Upper lobe of left lung (tissue), 6 donors: ENCODE results near the gene CENPU. TPM values are rescaled to one million over a fixed set of nuclear protein-coding genes. Genes with fewer than 3 reads are reported as not detected.

Experiments
- ATAC-seq, 2 donors: fragments of 200-7000 bp; cut with Tn5 transposase; one replicate each; pipeline ENCODE4 v1.9.1; 2022; ENCODE audit warnings: mild to moderate bottlenecking in 2 of 2, moderate library complexity in 2 of 2; ENCODE audit not compliant: low FRiP score in 2 of 2
- DNase-seq, 2 donors: peaks; one replicate each; pipeline ENCODE4 v3.0.0-alpha.2; 2019 to 2020
- H3K27ac ChIP-seq, 4 donors: fragments of 200-600 bp; sonication (generic); one replicate each; pipeline ENCODE4 v1.5.1; 2016 to 2019
- H3K27me3 ChIP-seq, 4 donors: fragments of 200-600 bp; sonication (generic); one replicate each; pipeline ENCODE4 v1.5.1; 2017 to 2019
- H3K36me3 ChIP-seq, 4 donors: fragments of 200-600 bp; sonication (generic); one replicate each; pipeline ENCODE4 v1.5.1; 2016 to 2019
- H3K4me1 ChIP-seq, 4 donors: fragments of 200-600 bp; sonication (generic); one replicate each; pipeline ENCODE4 v1.5.1; 2018 to 2019
- H3K4me3 ChIP-seq, 4 donors: fragments of 200-600 bp; sonication (generic); one replicate each; pipeline ENCODE4 v1.5.1; 2017 to 2019; ENCODE audit warnings: mild to moderate bottlenecking in 2 of 4, moderate library complexity in 1 of 4
- H3K9me3 ChIP-seq, 4 donors: fragments of 200-600 bp; sonication (generic); one replicate each; pipeline ENCODE4 v1.5.1; 2018 to 2019
- CTCF ChIP-seq, 6 experiments: fragments of 450-650 bp in 4 of 6; fragments of 200-600 bp in 2 of 6; sonication (generic) in 2 of 6; IDR thresholded peaks; one replicate each; pipeline ENCODE4 v1.5.1; 2016 to 2019; ENCODE audit warnings: antibody characterized with exemption in 6 of 6
- EP300 ChIP-seq, 4 donors: sonication (generic); formaldehyde crosslinking; IDR thresholded peaks; one replicate each; pipeline ENCODE4 v1.5.1; 2017; ENCODE audit warnings: antibody characterized with exemption in 4 of 4, control low read depth in 2 of 4
- POLR2A ChIP-seq, 4 donors: fragments of 450-650 bp; IDR thresholded peaks; one replicate each; pipeline ENCODE4 v1.5.1; 2016 to 2017; ENCODE audit warnings: antibody characterized with exemption in 4 of 4, mild to moderate bottlenecking in 2 of 4
- POLR2AphosphoS5 ChIP-seq, 2 donors: sonication (generic); formaldehyde crosslinking; IDR thresholded peaks; one replicate each; pipeline ENCODE4 v1.5.1; 2017; ENCODE audit warnings: antibody characterized with exemption in 2 of 2
- WGBS, 2 donors: methylation state at CpG; one replicate each; pipeline ENCODE4 v1.1.5; 2017 to 2018; 5-methylcytosine and 5-hydroxymethylcytosine counted together
- total RNA-seq, 6 donors: library from RNA; depleted of rRNA in 4 of 6; stranded (reverse); fragments of >200 nt in 4 of 6; gene quantifications; one replicate each; pipeline versions ENCODE4 v1.1.0 to v1.2.1, GENCODE V29; 2016 to 2021
- donor health status: DM: no; HTN: no; CAD: no; lungs with moderate emphysema.
- donor health status: DM: no; HTN: yes; CAD: no; lungs with severe emphysema.

Gene CENPU
- total RNA-seq, 6 donors from 2014 or later: 0.44 to 5.5 (median 3.5) TPM; not detected in 1

DNA sequence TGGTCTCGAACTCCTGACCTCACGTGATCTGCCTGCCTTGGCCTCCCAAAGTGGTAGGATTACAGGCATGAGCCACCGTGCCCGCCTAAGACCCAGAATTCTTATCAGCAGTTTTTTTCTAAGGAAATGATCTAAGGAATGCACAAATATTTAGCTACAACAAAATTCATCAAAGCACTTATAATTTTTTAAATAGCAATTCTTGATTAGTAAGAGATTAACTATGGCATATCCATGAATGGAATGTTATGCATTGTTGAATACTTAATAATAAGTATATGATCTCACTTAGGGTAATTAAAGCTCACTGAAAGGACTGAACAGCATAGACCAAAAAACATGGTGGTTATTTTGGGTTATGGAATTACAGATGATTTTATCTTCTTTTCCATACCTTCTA is 18.4 kb downstream of the CENPU start:
- Histone ChIP-seq H3K9me3 (no peaks in the 10 kb centered on the region), H3K4me3 (no peak overlapping the region), H3K27ac (no peak overlapping the region), H3K36me3 (no peaks in the 10 kb centered on the region), H3K4me1 (no peaks in the 10 kb centered on the region), H3K27me3 (no peaks in the 10 kb centered on the region)
- TF ChIP-seq POLR2A (IDR thresholded peaks at IDR 0.05): no peak
- no peak for TF ChIP-seq POLR2AphosphoS5 (IDR thresholded peaks at IDR 0.05)
- no peak for TF ChIP-seq CTCF (IDR thresholded peaks at IDR 0.05)
- TF ChIP-seq EP300 (IDR thresholded peaks at IDR 0.05): no peak
- no peak for ATAC-seq
- 77 to 88% methylated on average over 4 of the region's 4 CpGs for WGBS, 2 donors
- DNase-seq: no peak

DNA sequence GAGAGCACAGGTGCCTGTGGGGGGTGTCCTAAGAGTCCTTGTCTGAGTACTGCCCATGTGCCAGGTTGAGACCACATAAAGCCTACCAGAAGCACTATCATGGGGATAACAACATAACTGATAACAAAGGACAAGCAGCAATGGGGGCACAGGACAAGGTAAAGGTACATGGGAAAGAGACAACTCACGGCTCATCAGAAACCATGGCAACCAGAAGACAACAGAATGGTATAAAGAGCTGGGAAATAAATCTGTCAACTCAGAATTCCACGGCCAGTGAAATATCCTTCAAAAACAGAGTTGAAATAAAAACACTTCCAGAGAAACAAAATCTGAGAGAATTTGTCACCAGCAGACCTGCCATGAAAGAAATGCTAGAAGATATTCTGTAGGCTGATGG is 20.0 kb downstream of the CENPU start:
- no peak for ATAC-seq
- Histone ChIP-seq H3K27ac (no peak overlapping the region), H3K9me3 (no peaks in the 10 kb centered on the region), H3K4me3 (no peak overlapping the region), H3K27me3 (no peaks in the 10 kb centered on the region), H3K36me3 (no peaks in the 10 kb centered on the region), H3K4me1 (no peaks in the 10 kb centered on the region)
- no peak for DNase-seq
- WGBS, 2 donors: 67 to 96% methylated on average over 2 of the region's 2 CpGs
- no peak for TF ChIP-seq POLR2A (IDR thresholded peaks at IDR 0.05)
- TF ChIP-seq CTCF (IDR thresholded peaks at IDR 0.05): no peak
- TF ChIP-seq EP300 (IDR thresholded peaks at IDR 0.05): no peak
- TF ChIP-seq POLR2AphosphoS5 (IDR thresholded peaks at IDR 0.05): no peak

DNA sequence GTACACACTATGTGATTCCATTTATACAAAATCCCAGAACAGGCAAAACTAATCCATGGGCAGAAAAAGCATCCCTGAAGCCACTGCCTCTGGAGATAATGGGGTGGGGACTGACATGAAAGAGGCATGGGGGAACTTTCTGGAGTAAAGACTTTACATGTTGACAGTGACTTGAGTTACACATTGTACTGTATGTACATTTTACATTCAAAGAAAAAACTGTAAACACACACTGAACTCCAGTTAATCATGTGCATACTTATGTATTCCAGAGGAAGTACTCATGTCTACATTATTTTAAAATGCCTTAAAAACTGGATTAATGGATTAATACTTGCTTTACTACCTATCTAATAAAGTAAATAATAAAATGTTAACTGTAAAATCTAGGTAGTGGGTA is 21.6 kb downstream of the CENPU start:
- Histone ChIP-seq H3K27me3 (no peaks in the 10 kb centered on the region), H3K9me3 (no peaks in the 10 kb centered on the region), H3K4me3 (no peak overlapping the region), H3K4me1 (no peaks in the 10 kb centered on the region), H3K27ac (no peak overlapping the region), H3K36me3 (no peaks in the 10 kb centered on the region)
- ATAC-seq (no peak), DNase-seq (no peak)
- TF ChIP-seq CTCF (IDR thresholded peaks at IDR 0.05): no peak
- TF ChIP-seq EP300 (IDR thresholded peaks at IDR 0.05): no peak
- no peak for TF ChIP-seq POLR2AphosphoS5 (IDR thresholded peaks at IDR 0.05)
- TF ChIP-seq POLR2A (IDR thresholded peaks at IDR 0.05): no peak

DNA sequence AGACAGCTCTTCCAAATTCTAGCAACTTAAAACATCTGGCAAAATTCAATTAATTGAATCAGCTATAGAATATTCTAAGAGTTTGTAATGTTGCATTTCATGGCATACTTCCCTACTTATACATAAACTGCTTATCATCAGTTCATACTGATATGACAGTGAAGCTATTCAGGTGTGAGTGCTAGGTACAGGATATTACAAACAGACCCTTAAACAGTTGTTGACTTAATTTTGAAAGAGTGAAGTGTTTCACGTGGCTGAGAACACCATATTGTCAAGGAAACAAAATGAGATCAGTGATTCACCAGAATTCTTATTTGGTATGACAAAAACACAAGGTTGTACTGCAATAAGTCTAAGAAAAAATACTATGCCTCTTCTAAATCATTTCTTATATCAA is 27.4 kb downstream of the CENPU start:
- DNase-seq (no peak), ATAC-seq (no peak)
- no peaks in the 10 kb centered on the region for H3K4me1 ChIP-seq
- no peak overlapping the region for H3K4me3 ChIP-seq
- WGBS, 2 donors: 60 to 80% methylated on average over 1 of the region's 1 CpG
- H3K27me3 ChIP-seq: no peaks in the 10 kb centered on the region
- no peaks in the 10 kb centered on the region for H3K36me3 ChIP-seq
- TF ChIP-seq POLR2A (IDR thresholded peaks at IDR 0.05) (no peak), CTCF (IDR thresholded peaks at IDR 0.05) (no peak), POLR2AphosphoS5 (IDR thresholded peaks at IDR 0.05) (no peak), EP300 (IDR thresholded peaks at IDR 0.05) (no peak)
- H3K9me3 ChIP-seq: no peaks in the 10 kb centered on the region
- H3K27ac ChIP-seq: no peak overlapping the region

DNA sequence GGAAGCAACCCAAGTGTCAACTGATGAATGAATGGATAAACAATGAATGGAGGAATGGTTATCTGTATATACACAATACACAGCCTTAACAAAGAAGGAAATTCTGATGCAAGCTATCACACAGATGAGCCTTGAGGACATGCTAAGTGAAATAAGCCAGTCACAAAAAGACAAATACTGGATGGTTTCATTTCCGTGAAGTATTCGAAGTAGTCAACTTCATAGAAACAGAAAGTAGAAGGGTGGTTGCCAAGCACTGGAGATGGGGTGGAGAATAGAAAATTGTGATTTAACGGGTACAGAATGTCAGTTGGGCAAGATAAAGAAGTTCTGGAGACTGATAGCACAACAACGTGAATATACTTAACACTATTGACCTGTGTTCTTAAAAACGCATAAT is 28.2 kb downstream of the CENPU start:
- no peaks in the 10 kb centered on the region for H3K4me1 ChIP-seq
- no peaks in the 10 kb centered on the region for H3K9me3 ChIP-seq
- 69 to 76% methylated on average over 5 of the region's 5 CpGs for WGBS, 2 donors
- no peaks in the 10 kb centered on the region for H3K27me3 ChIP-seq
- TF ChIP-seq EP300 (IDR thresholded peaks at IDR 0.05): no peak
- no peak for TF ChIP-seq POLR2A (IDR thresholded peaks at IDR 0.05)
- TF ChIP-seq POLR2AphosphoS5 (IDR thresholded peaks at IDR 0.05): no peak
- H3K36me3 ChIP-seq: no peaks in the 10 kb centered on the region
- ATAC-seq (no peak), DNase-seq (no peak)
- no peak overlapping the region for H3K27ac ChIP-seq
- H3K4me3 ChIP-seq: no peak overlapping the region
